ENCODE measurements around the gene GRB10. TPM values are rescaled to one million over a fixed set of nuclear protein-coding genes. Genes with fewer than 3 reads are reported as not detected.

Gene GRB10
- polyA plus RNA-seq, 2 of the 4 experiments (the other 2 are of a cell fraction) = 23.2 to 37.0 TPM

GRCh38 chr7:50542132-50542531, 240.6 kb downstream of the GRB10 start:
- H3K4me3 ChIP-seq = no peak overlapping the region
- FAIRE-seq = no peak
- no peaks in the 10 kb centered on the region for H3K4me1 ChIP-seq
- ATAC-seq = no peak
- POLR2A ChIA-PET = no interaction called here
- TF ChIP-seq MYC (IDR thresholded peaks at IDR 0.05; ENCODE audit: borderline replicate concordance, low read length) = no peak
- no peak for TF ChIP-seq HEYL (CRISPR knock-in tag; IDR thresholded peaks at IDR 0.05)
- no peak for TF ChIP-seq ZFP36 (IDR thresholded peaks at IDR 0.05; ENCODE audit: borderline replicate concordance, partially characterized antibody)
- TF ChIP-seq REST (IDR thresholded peaks at IDR 0.05) = no peak
- no peak for TF ChIP-seq EHF (CRISPR knock-in tag; IDR thresholded peaks at IDR 0.05)
- no peak for TF ChIP-seq EHMT2 (IDR thresholded peaks at IDR 0.05; ENCODE audit: low read depth)
- no peak for TF ChIP-seq HES2 (IDR thresholded peaks at IDR 0.05)
- no peak for TF ChIP-seq EP300 (IDR thresholded peaks at IDR 0.05)
- no peak for TF ChIP-seq HDAC2 (IDR thresholded peaks at IDR 0.05)
- TF ChIP-seq CTCF (IDR thresholded peaks at IDR 0.05) = no peak
- TF ChIP-seq TFCP2L1 (CRISPR knock-in tag; IDR thresholded peaks at IDR 0.05) = no peak
- no peak for TF ChIP-seq PHF8 (IDR thresholded peaks at IDR 0.05; ENCODE audit: borderline replicate concordance, low read depth)
- TF ChIP-seq MAZ (IDR thresholded peaks at IDR 0.05; ENCODE audit: borderline replicate concordance, low read depth, low read length) = no peak
- TF ChIP-seq E2F6 (IDR thresholded peaks at IDR 0.05; ENCODE audit: borderline replicate concordance, low read depth) = no peak
- TF ChIP-seq KDM1A (IDR thresholded peaks at IDR 0.05; ENCODE audit: low read depth) = no peak
- no peak for TF ChIP-seq ESRRA (IDR thresholded peaks at IDR 0.05; ENCODE audit: borderline replicate concordance, low read length)
- H3K9me3 ChIP-seq = no peaks in the 10 kb centered on the region
- no peak for DNase-seq (ENCODE audit: low read depth in 1 of 2, low spot score in 1 of 2)
- CTCF ChIA-PET = interaction anchor here (0.6 kb wide), 1 partner anchor 600 kb away, joined by 4 read pairs; no protein-coding TSS in a partner anchor
- no peak overlapping the region for H3K4me2 ChIP-seq
- H3K27ac ChIP-seq = no peak overlapping the region
- WGBS (ENCODE audit: missing lambda C conversion rate) = 80% methylated on average over 11 of the region's 11 CpGs

GRCh38 chr7:50540785-50541579, 241.7 kb downstream of the GRB10 start:
- WGBS (ENCODE audit: missing lambda C conversion rate) = 72% methylated on average over 9 of the region's 9 CpGs
- H3K4me2 ChIP-seq = no peak overlapping the region
- DNase-seq (ENCODE audit: low read depth in 1 of 2, low spot score in 1 of 2) = no peak
- ChIA-PET POLR2A (no interaction called here), CTCF (interaction anchor here (0.5 to 0.6 kb wide), 2 partner anchors 26 to 30 kb away, joined by 3 read pairs; no protein-coding TSS in a partner anchor)
- no peak overlapping the region for H3K4me3 ChIP-seq
- no peak for FAIRE-seq
- no peaks in the 10 kb centered on the region for H3K9me3 ChIP-seq
- no peak overlapping the region for H3K27ac ChIP-seq
- no peaks in the 10 kb centered on the region for H3K4me1 ChIP-seq
- no peak for ATAC-seq
- TF ChIP-seq KDM1A (IDR thresholded peaks at IDR 0.05; ENCODE audit: low read depth) = no peak
- no peak for TF ChIP-seq CBX8 (IDR thresholded peaks at IDR 0.05)
- no peak for TF ChIP-seq HOXB5 (CRISPR knock-in tag; IDR thresholded peaks at IDR 0.05)
- no peak for TF ChIP-seq RCOR1 (IDR thresholded peaks at IDR 0.05; ENCODE audit: low read depth, low read length)
- no peak for TF ChIP-seq RFX5 (IDR thresholded peaks at IDR 0.05)
- TF ChIP-seq NPAS2 (CRISPR knock-in tag; IDR thresholded peaks at IDR 0.05; ENCODE audit: borderline replicate concordance) = no peak
- TF ChIP-seq ELK1 (IDR thresholded peaks at IDR 0.05; ENCODE audit: low read depth, low read length) = no peak
- no peak for TF ChIP-seq JUNB (IDR thresholded peaks at IDR 0.05)
- no peak for TF ChIP-seq ATOH8 (CRISPR knock-in tag; IDR thresholded peaks at IDR 0.05; ENCODE audit: low read depth)
- TF ChIP-seq USF2 (IDR thresholded peaks at IDR 0.05) = no peak
- TF ChIP-seq NR3C1 (IDR thresholded peaks at IDR 0.05) = no peak
- TF ChIP-seq POLR2AphosphoS2 (conservative IDR thresholded peaks at IDR 0.05; ENCODE audit: low read length) = no peak

All from A549 (cell line).